Loucy (cell line): Measurements from ENCODE around the gene ADCY9.

Experiments
- H2AFZ ChIP-seq: fragments of 200-600 bp; sonication (generic); 2 replicates; pipeline ENCODE4 v1.6.0; 2016; ENCODE audit warnings: antibody characterized with exemption, mild to moderate bottlenecking, low read length, moderate library complexity
- H3F3A ChIP-seq: fragments of 200-600 bp; 2 replicates; pipeline ENCODE4 v1.6.0; 2016; ENCODE audit warnings: antibody characterized with exemption, low read depth, mild to moderate bottlenecking
- H3K27me3 ChIP-seq: fragments of 200-600 bp; sonication (generic); 2 replicates; pipeline ENCODE4 v1.6.1; 2014; ENCODE audit warnings: low read length, mild to moderate bottlenecking; ENCODE audit not compliant: insufficient read depth, poor library complexity, severe bottlenecking
- H3K36me3 ChIP-seq: fragments of 200-600 bp; sonication (generic); 2 replicates; pipeline ENCODE4 v1.6.1; 2016; ENCODE audit warnings: low read length; ENCODE audit not compliant: insufficient read depth
- H3K4me1 ChIP-seq: fragments of 200-600 bp; sonication (generic); 2 replicates; pipeline ENCODE4 v1.5.1; 2014; ENCODE audit warnings: low read length, mild to moderate bottlenecking; ENCODE audit not compliant: insufficient read depth, poor library complexity, severe bottlenecking
- H3K4me2 ChIP-seq: fragments of 200-600 bp; sonication (generic); 2 replicates; pipeline ENCODE4 v1.6.0; 2014; ENCODE audit warnings: antibody characterized with exemption, low read length, low read depth, mild to moderate bottlenecking; ENCODE audit not compliant: poor library complexity, severe bottlenecking
- H3K4me3 ChIP-seq: fragments of 200-600 bp; sonication (generic); 2 replicates; pipeline ENCODE4 v1.5.1; 2014; ENCODE audit warnings: low read length, mild to moderate bottlenecking, mixed read lengths; ENCODE audit not compliant: poor library complexity, severe bottlenecking
- H3K79me2 ChIP-seq: fragments of 200-600 bp; sonication (generic); 2 replicates; pipeline ENCODE4 v1.6.1; 2014; ENCODE audit warnings: low read length; ENCODE audit not compliant: insufficient read depth
- H3K9ac ChIP-seq: fragments of 200-600 bp; sonication (generic); 2 replicates; pipeline ENCODE4 v1.6.0; 2014; ENCODE audit warnings: mild to moderate bottlenecking, low read depth, low read length, moderate library complexity; ENCODE audit not compliant: poor library complexity, severe bottlenecking
- H3K9me2 ChIP-seq: fragments of 200-600 bp; sonication (generic); replicated peaks from 2 replicates; pipeline ENCODE4 v1.6.1; 2016; ENCODE audit warnings: low read depth, low read length, mixed read lengths
- H3K9me3 ChIP-seq: fragments of 200-600 bp; sonication (generic); 2 replicates; pipeline ENCODE4 v1.6.1; 2014; ENCODE audit warnings: mild to moderate bottlenecking, antibody characterized with exemption, low read length, low read depth; ENCODE audit not compliant: insufficient read depth
- H4K20me1 ChIP-seq: fragments of 200-600 bp; sonication (generic); 2 replicates; pipeline ENCODE4 v1.6.0; 2014; ENCODE audit warnings: antibody characterized with exemption, low read length, mild to moderate bottlenecking; ENCODE audit not compliant: insufficient read depth, poor library complexity, severe bottlenecking
- CTCF ChIP-seq: fragments of 200-600 bp; sonication (generic); conservative IDR thresholded peaks from 2 replicates; pipeline ENCODE4 v1.5.1; 2014; ENCODE audit warnings: mild to moderate bottlenecking, antibody characterized with exemption, low read length
- EZH2phosphoT487 ChIP-seq: fragments of 200-600 bp; IDR thresholded peaks from 2 replicates; pipeline ENCODE4 v1.6.1; 2018; ENCODE audit warnings: antibody characterized with exemption, mild to moderate bottlenecking, moderate library complexity, borderline replicate concordance

The ADCY9 gene

GRCh38 chr16:4114257-4115208 lies 1.7 kb downstream of the ADCY9 start:
- Histone ChIP-seq H3K4me1 (no peaks in the 10 kb centered on the region), H3K4me2 (no peak overlapping the region), H3K9me2 (no peaks in the 10 kb centered on the region), H3K4me3 (no peak overlapping the region), H3K36me3 (no peaks in the 10 kb centered on the region), H4K20me1 (no peaks in the 10 kb centered on the region), H3K79me2 (no peaks in the 10 kb centered on the region), H3K27me3 (no peaks in the 10 kb centered on the region), H2AFZ (no peak overlapping the region), H3F3A (no peaks in the 10 kb centered on the region), H3K9ac (no peak overlapping the region), H3K9me3 (no peaks in the 10 kb centered on the region)
- TF ChIP-seq EZH2phosphoT487: no peak
- TF ChIP-seq CTCF: no peak

GRCh38 chr16:4113358-4114256 lies 2.6 kb downstream of the ADCY9 start:
- Histone ChIP-seq H3K79me2 (no peaks in the 10 kb centered on the region), H3K9me2 (no peaks in the 10 kb centered on the region), H3K36me3 (no peaks in the 10 kb centered on the region), H3K4me1 (no peaks in the 10 kb centered on the region), H4K20me1 (no peaks in the 10 kb centered on the region), H3K4me2 (no peak overlapping the region), H3K4me3 (no peak overlapping the region), H3K27me3 (no peaks in the 10 kb centered on the region), H2AFZ (no peak overlapping the region), H3K9me3 (no peaks in the 10 kb centered on the region), H3F3A (no peaks in the 10 kb centered on the region), H3K9ac (no peak overlapping the region)
- TF ChIP-seq CTCF (no peak), EZH2phosphoT487 (no peak)

- H3K4me3 ChIP-seq: no peak overlapping the region
- H3K9ac ChIP-seq: no peak overlapping the region
- no peak overlapping the region for H3K4me2 ChIP-seq
- H3K36me3 ChIP-seq: no peaks in the 10 kb centered on the region
- H3K79me2 ChIP-seq: no peaks in the 10 kb centered on the region
- H3K4me1 ChIP-seq: no peaks in the 10 kb centered on the region
- H2AFZ ChIP-seq: no peak overlapping the region
- TF ChIP-seq EZH2phosphoT487 (no peak), CTCF (no peak)
- no peaks in the 10 kb centered on the region for H3F3A ChIP-seq
- no peaks in the 10 kb centered on the region for H3K9me3 ChIP-seq
- no peaks in the 10 kb centered on the region for H3K9me2 ChIP-seq
- no peaks in the 10 kb centered on the region for H3K27me3 ChIP-seq
- H4K20me1 ChIP-seq: no peaks in the 10 kb centered on the region
Observed at GRCh38 chr16:4111748-4112696, 4.2 kb downstream of the ADCY9 start.
